Esophagus squamous epithelium (tissue), 5 donors: ENCODE results near the gene CCDC182. TPM values are rescaled to one million over a fixed set of nuclear protein-coding genes. Genes with fewer than 3 reads are reported as not detected.

ENCODE experiments used
- DNase-seq: peaks from one replicate; lab custom pipeline; 2025; lab: John Stamatoyannopoulos, UW
- H3K27ac ChIP-seq, 4 donors: fragments of 200-600 bp; sonication (generic); one replicate each; pipeline ENCODE4 v1.5.1; 2016 to 2019; ENCODE audit warnings: mild to moderate bottlenecking in 1 of 4
- H3K27me3 ChIP-seq, 4 donors: fragments of 200-600 bp; sonication (generic); 1 replicate in 3 of 4; 2 replicates in 1 of 4; pipeline versions ENCODE4 v1.5.1 to v1.6.0; 2017 to 2021; ENCODE audit warnings: antibody characterized with exemption in 1 of 4
- H3K36me3 ChIP-seq, 3 donors: fragments of 200-600 bp; sonication (generic); one replicate each; pipeline ENCODE4 v1.5.1; 2016 to 2019
- H3K4me1 ChIP-seq, 3 donors: fragments of 200-600 bp; sonication (generic); one replicate each; pipeline ENCODE4 v1.5.1; 2017 to 2019
- H3K4me3 ChIP-seq, 4 donors: fragments of 200-600 bp; sonication (generic); 1 replicate in 3 of 4; 2 replicates in 1 of 4; pipeline ENCODE4 v1.5.1; 2016 to 2019; ENCODE audit warnings: mild to moderate bottlenecking in 2 of 4, moderate library complexity in 1 of 4
- H3K9me3 ChIP-seq, 3 donors: fragments of 200-600 bp; sonication (generic); one replicate each; pipeline ENCODE4 v1.5.1; 2016 to 2019
- CTCF ChIP-seq, 6 experiments: fragments of 450-650 bp in 4 of 6; fragments of 200-600 bp in 2 of 6; sonication (generic) in 2 of 6; IDR thresholded peaks; one replicate each; pipeline ENCODE4 v1.5.1; 2016 to 2019; ENCODE audit warnings: antibody characterized with exemption in 6 of 6, mild to moderate bottlenecking in 4 of 6, moderate library complexity in 4 of 6
- POLR2A ChIP-seq, 4 donors: fragments of 450-650 bp; IDR thresholded peaks; one replicate each; pipeline ENCODE4 v1.6.1; 2017; ENCODE audit warnings: antibody characterized with exemption in 4 of 4, mild to moderate bottlenecking in 4 of 4, moderate library complexity in 3 of 4
- WGBS, 2 donors: methylation state at CpG; one replicate each; pipeline ENCODE4 v1.1.5; 2018; 5-methylcytosine and 5-hydroxymethylcytosine counted together
- intact Hi-C: fragments of 100-400 bp; cut with DNase I; formaldehyde crosslinking; loops from one replicate; pipeline ENCODE4 v1.15.0; 2022
- total RNA-seq, 4 donors: library from RNA; depleted of rRNA; stranded (reverse); fragments of >200 nt; gene quantifications; one replicate each; pipeline ENCODE4 v1.1.0, GENCODE V29; 2016
- donor health status: DM: yes; HTN: yes; CAD: no.

Gene CCDC182
- total RNA-seq, 4 donors from 2014 or later = not detected

GRCh38 chr17:57720386-57721035, 24.6 kb downstream of the CCDC182 start:
- intact Hi-C loops = no loop called here

DNA sequence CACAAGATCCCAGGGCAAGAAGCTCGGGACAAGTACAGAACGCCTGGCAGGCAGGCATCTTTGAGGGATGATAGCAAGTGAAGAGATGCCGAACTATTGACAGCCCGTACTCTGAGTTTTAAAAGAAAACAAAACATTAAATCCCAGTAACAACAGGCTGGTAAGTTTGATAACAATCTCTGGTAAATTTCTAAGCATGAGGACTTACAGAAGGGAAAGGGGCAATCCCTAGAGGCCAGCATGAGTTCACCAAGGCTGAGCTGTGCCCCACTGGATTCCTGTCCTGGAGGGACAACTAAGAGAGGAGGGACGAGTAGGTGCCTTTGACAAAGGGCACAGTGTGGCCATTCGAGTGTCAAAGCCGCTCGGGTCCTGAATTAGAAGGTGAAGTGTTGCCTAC, 26.2 kb downstream of the CCDC182 start:
- DNase-seq = no peak
- intact Hi-C loops = no loop called here
- Histone ChIP-seq H3K27me3 (peaks cover 0 to 65% (median 0%) of the 10 kb centered on the region in 4 donors), H3K9me3 (no peaks in the 10 kb centered on the region), H3K36me3 (no peaks in the 10 kb centered on the region), H3K27ac (no peak overlapping the region), H3K4me1 (no peaks in the 10 kb centered on the region), H3K4me3 (no peak overlapping the region)
- 67 to 76% methylated on average over 8 of the region's 8 CpGs for WGBS, 2 donors
- TF ChIP-seq CTCF (IDR thresholded peaks at IDR 0.05) = no peak
- no peak for TF ChIP-seq POLR2A (IDR thresholded peaks at IDR 0.05)

More at GRCh38 chr17:57720386-57721035, 24.6 kb downstream of the CCDC182 start:
- Histone ChIP-seq H3K27me3 (peaks cover 0 to 55% (median 0%) of the 10 kb centered on the region in 4 donors), H3K36me3 (no peaks in the 10 kb centered on the region), H3K27ac (no peak overlapping the region), H3K9me3 (no peaks in the 10 kb centered on the region), H3K4me3 (no peak overlapping the region), H3K4me1 (no peaks in the 10 kb centered on the region)
- TF ChIP-seq POLR2A (IDR thresholded peaks at IDR 0.05) (no peak), CTCF (IDR thresholded peaks at IDR 0.05) (no peak)
- WGBS, 2 donors = 80 to 88% methylated on average over 1 to 2 of the region's 2 CpGs
- DNase-seq = no peak

GRCh38 chr17:57715981-57716380, 29.1 kb downstream of the CCDC182 start:
- 67 to 73% methylated on average over 1 of the region's 1 CpG for WGBS, 2 donors
- H3K27me3 ChIP-seq = peaks cover 0 to 68% (median 0%) of the 10 kb centered on the region in 4 donors
- TF ChIP-seq POLR2A (IDR thresholded peaks at IDR 0.05) (no peak), CTCF (IDR thresholded peaks at IDR 0.05) (no peak)
- H3K4me3 ChIP-seq = no peak overlapping the region
- no peaks in the 10 kb centered on the region for H3K9me3 ChIP-seq
- no peaks in the 10 kb centered on the region for H3K36me3 ChIP-seq
- H3K4me1 ChIP-seq = no peaks in the 10 kb centered on the region
- H3K27ac ChIP-seq = no peak overlapping the region
- intact Hi-C loops = no loop called here
- DNase-seq = no peak

DNA sequence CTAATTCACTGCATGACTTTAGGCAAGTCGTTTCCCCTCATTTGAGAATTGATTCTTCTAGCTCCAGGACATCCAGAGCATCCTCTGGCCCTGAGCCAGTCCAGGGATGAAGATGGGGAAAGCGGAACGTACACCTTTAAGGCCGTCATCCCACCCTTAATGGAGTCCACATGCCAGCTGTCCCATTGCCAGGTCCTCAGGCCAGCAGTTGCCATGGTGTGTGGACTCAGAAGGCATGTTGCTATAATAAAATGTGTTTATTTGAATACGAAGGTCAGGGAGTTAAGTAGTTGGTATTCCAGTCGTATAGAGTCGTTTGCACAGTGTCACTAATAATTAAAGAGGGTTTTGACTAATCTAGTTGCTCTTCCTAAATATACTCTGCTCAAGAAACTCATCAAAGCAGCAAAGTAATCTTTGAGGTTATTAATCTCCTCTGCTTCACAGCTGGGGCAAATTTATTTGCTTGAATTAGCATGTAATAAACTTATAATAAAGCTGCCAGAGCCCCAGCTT, 30.4 kb downstream of the CCDC182 start:
- no peak for DNase-seq
- Histone ChIP-seq H3K27ac (no peak overlapping the region), H3K4me3 (no peak overlapping the region), H3K36me3 (no peaks in the 10 kb centered on the region), H3K4me1 (no peaks in the 10 kb centered on the region), H3K27me3 (peaks cover 0 to 60% (median 0%) of the 10 kb centered on the region in 4 donors), H3K9me3 (no peaks in the 10 kb centered on the region)
- intact Hi-C loops = no loop called here
- WGBS, 2 donors = 16 to 24% methylated on average over 4 to 5 of the region's 7 CpGs
- TF ChIP-seq CTCF (IDR thresholded peaks at IDR 0.05) (no peak), POLR2A (IDR thresholded peaks at IDR 0.05) (no peak)

DNA sequence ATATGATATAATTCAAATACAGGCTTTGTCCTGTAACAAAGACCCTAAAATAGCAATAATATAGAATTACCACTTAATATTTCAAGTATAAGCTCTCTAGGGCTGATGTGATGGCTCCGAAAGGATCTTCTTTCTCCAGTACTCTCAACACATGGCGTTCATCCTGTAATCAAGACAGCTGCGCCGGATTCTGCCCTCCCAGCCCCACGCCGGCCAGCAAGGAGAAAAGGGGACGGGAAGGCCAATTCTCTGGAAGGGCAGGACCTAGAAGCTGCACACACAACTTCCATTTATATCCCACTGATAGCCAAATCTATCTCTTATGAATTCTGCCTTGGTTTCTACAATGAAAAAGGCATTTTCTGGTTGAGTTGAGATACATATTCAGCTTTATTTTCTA, 32.0 kb downstream of the CCDC182 start:
- Histone ChIP-seq H3K9me3 (no peaks in the 10 kb centered on the region), H3K4me1 (no peaks in the 10 kb centered on the region), H3K36me3 (no peaks in the 10 kb centered on the region), H3K27ac (no peak overlapping the region), H3K4me3 (no peak overlapping the region), H3K27me3 (peaks cover 0 to 52% (median 0%) of the 10 kb centered on the region in 4 donors)
- no peak for TF ChIP-seq POLR2A (IDR thresholded peaks at IDR 0.05)
- TF ChIP-seq CTCF (IDR thresholded peaks at IDR 0.05) = no peak
- WGBS, 2 donors = 84 to 85% methylated on average over 4 to 7 of the region's 7 CpGs
- intact Hi-C loops = no loop called here
- no peak for DNase-seq
